Measurements from ENCODE around the gene EML6. TPM values are rescaled to one million over a fixed set of nuclear protein-coding genes. Genes with fewer than 3 reads are reported as not detected.

The EML6 gene
- total RNA-seq, 1 experiment from 2014 or later = 6.6 TPM

DNA sequence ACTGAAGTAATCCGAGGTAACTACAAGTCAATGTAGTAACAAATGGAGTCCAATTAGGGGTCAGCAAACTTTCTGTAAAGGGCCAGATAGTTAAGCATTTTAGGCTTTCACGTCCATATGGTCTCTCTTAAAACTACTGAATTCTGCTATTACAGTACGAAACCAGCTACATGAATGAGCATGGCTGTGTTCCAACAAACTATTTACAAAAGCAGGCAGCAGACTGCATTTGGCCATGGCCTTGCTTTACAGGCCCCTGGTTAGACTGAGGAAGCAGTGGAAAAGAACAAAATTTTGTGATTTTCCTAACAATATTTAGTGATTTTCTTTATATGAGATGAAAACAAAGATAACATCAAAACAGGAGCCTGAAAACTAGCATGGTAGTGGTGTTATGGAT, 262.8 kb downstream of the EML6 start:
- TF ChIP-seq ZNF274 (IDR thresholded peaks at IDR 0.05; ENCODE audit: low read depth, low read length) (no peak), TCF7L2 (IDR thresholded peaks at IDR 0.05; ENCODE audit: borderline replicate concordance, extremely low read depth, insufficient read depth, insufficient read length) (no peak), POLR2AphosphoS5 (IDR thresholded peaks at IDR 0.05; ENCODE audit: low read depth, low read length) (no peak), CBX3 (IDR thresholded peaks at IDR 0.05; ENCODE audit: low read depth) (no peak), EZH2phosphoT487 (IDR thresholded peaks at IDR 0.05; ENCODE audit: borderline replicate concordance) (no peak), SIN3A (IDR thresholded peaks at IDR 0.05; ENCODE audit: low read depth) (no peak)
- TF ChIP-seq, protein P1, sequence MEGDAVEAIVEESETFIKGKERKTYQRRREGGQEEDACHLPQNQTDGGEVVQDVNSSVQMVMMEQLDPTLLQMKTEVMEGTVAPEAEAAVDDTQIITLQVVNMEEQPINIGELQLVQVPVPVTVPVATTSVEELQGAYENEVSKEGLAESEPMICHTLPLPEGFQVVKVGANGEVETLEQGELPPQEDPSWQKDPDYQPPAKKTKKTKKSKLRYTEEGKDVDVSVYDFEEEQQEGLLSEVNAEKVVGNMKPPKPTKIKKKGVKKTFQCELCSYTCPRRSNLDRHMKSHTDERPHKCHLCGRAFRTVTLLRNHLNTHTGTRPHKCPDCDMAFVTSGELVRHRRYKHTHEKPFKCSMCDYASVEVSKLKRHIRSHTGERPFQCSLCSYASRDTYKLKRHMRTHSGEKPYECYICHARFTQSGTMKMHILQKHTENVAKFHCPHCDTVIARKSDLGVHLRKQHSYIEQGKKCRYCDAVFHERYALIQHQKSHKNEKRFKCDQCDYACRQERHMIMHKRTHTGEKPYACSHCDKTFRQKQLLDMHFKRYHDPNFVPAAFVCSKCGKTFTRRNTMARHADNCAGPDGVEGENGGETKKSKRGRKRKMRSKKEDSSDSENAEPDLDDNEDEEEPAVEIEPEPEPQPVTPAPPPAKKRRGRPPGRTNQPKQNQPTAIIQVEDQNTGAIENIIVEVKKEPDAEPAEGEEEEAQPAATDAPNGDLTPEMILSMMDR (IDR thresholded peaks at IDR 0.05 in 2 of 3, conservative IDR thresholded peaks at IDR 0.05 in 1 of 3; ENCODE audit: borderline replicate concordance in 1 of 3, insufficient read depth in 1 of 3, low read depth in 2 of 3, low read length in 2 of 3) = no peak
- TF ChIP-seq, protein P2, sequence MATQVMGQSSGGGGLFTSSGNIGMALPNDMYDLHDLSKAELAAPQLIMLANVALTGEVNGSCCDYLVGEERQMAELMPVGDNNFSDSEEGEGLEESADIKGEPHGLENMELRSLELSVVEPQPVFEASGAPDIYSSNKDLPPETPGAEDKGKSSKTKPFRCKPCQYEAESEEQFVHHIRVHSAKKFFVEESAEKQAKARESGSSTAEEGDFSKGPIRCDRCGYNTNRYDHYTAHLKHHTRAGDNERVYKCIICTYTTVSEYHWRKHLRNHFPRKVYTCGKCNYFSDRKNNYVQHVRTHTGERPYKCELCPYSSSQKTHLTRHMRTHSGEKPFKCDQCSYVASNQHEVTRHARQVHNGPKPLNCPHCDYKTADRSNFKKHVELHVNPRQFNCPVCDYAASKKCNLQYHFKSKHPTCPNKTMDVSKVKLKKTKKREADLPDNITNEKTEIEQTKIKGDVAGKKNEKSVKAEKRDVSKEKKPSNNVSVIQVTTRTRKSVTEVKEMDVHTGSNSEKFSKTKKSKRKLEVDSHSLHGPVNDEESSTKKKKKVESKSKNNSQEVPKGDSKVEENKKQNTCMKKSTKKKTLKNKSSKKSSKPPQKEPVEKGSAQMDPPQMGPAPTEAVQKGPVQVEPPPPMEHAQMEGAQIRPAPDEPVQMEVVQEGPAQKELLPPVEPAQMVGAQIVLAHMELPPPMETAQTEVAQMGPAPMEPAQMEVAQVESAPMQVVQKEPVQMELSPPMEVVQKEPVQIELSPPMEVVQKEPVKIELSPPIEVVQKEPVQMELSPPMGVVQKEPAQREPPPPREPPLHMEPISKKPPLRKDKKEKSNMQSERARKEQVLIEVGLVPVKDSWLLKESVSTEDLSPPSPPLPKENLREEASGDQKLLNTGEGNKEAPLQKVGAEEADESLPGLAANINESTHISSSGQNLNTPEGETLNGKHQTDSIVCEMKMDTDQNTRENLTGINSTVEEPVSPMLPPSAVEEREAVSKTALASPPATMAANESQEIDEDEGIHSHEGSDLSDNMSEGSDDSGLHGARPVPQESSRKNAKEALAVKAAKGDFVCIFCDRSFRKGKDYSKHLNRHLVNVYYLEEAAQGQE (IDR thresholded peaks at IDR 0.05; ENCODE audit: low read depth) = no peak
- TF ChIP-seq, protein P3, sequence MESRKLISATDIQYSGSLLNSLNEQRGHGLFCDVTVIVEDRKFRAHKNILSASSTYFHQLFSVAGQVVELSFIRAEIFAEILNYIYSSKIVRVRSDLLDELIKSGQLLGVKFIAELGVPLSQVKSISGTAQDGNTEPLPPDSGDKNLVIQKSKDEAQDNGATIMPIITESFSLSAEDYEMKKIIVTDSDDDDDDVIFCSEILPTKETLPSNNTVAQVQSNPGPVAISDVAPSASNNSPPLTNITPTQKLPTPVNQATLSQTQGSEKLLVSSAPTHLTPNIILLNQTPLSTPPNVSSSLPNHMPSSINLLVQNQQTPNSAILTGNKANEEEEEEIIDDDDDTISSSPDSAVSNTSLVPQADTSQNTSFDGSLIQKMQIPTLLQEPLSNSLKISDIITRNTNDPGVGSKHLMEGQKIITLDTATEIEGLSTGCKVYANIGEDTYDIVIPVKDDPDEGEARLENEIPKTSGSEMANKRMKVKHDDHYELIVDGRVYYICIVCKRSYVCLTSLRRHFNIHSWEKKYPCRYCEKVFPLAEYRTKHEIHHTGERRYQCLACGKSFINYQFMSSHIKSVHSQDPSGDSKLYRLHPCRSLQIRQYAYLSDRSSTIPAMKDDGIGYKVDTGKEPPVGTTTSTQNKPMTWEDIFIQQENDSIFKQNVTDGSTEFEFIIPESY (IDR thresholded peaks at IDR 0.05; ENCODE audit: extremely low read depth, insufficient replicate concordance, low read length) = no peak
- H3K4me3 ChIP-seq (replicated peaks in 1 of 2; ENCODE audit: low read depth in 1 of 2, low read length in 2 of 2) = no peak overlapping the region
- H3K9me2 ChIP-seq (ENCODE audit: insufficient read depth) = no peaks in the 10 kb centered on the region
- ATAC-seq (no peak), DNase-seq (ENCODE audit: low read depth, low spot score) (no peak)
- H4K20me1 ChIP-seq (ENCODE audit: insufficient read depth) = peaks cover 14% of the 10 kb centered on the region; the same call in 1 of the 2 replicates
- H3K79me2 ChIP-seq (ENCODE audit: insufficient read depth, low read length) = peaks cover 97% of the 10 kb centered on the region
- ChIA-PET CTCF (no interaction called here), POLR2A (no interaction called here), RAD21 (ENCODE audit: low non-redundant PET in 1 of 2, low total read pairs in 2 of 2, uncharacterized antibody in 2 of 2, unreplicated experiment in 2 of 2) (no interaction called here)
- H3K4me2 ChIP-seq (ENCODE audit: low read length) = no peak overlapping the region
- H3K4me1 ChIP-seq (ENCODE audit: control insufficient read depth in 1 of 2, insufficient read depth in 2 of 2, low read length in 2 of 2) = peaks cover 7 to 29% of the 10 kb centered on the region in 2 experiments; a peak in 3 of 4 replicates
- H3K27me3 ChIP-seq (ENCODE audit: insufficient read depth, low read length) = no peaks in the 10 kb centered on the region
- peaks cover 5 to 13% of the 10 kb centered on the region in 2 experiments; a peak in 2 of 4 replicates for H3K36me3 ChIP-seq (ENCODE audit: control insufficient read depth in 1 of 2, insufficient read depth in 2 of 2, low read length in 2 of 2)
- intact Hi-C loops (cut with micrococcal nuclease) = no loop called here
- H2AFZ ChIP-seq (ENCODE audit: low read depth, low read length, poor library complexity, severe bottlenecking) = no peak overlapping the region
- H3K27ac ChIP-seq (ENCODE audit: low read depth, low read length) = no peak overlapping the region
- no peak overlapping the region for H3K9ac ChIP-seq (ENCODE audit: low read length)
- no peaks in the 10 kb centered on the region for H3K9me3 ChIP-seq (ENCODE audit: control insufficient read depth in 1 of 2, insufficient read depth in 1 of 2, low read depth in 1 of 2, low read length in 2 of 2)
- BruUV-seq (replicated peaks) = no TSS peak

Measured in HCT116 (cell line).